ENCODE data around the gene SLC16A12. TPM values are rescaled to one million over a fixed set of nuclear protein-coding genes. Genes with fewer than 3 reads are reported as not detected.
"Not testable (repeated sequence)": the region's sequence is repeated elsewhere in the genome, so short reads cannot be mapped to it uniquely, and the experiment has no call there.

The SLC16A12 gene
- total RNA-seq, 1 experiment from 2014 or later, result 0.09 TPM

DNA sequence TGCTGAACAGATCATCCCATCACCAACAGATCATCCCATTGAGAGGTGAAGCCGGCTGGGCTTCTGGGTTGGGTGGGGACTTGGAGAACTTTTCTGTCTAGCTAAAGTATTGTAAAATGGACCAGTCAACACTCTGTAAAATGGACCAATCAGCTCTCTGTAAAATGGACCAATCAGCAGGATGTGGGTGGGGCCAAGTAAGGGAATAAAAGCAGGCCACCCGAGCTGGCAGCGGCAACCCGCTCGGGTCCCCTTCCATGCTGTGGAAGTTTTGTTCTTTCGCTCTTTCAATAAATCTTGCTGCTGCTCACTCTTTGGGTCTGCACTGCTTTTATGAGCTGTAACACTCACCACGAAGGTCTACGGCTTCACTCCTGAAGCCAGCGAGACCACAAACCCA, 129.2 kb downstream of the SLC16A12 start:
- H3K27ac Mint-ChIP-seq (ENCODE audit: low read depth, unreplicated experiment); intact Hi-C loops (cut with micrococcal nuclease); BruUV-seq (replicated peaks); DNase-seq (ENCODE audit: unreplicated experiment); H3K27me3 Mint-ChIP-seq (ENCODE audit: insufficient read depth, unreplicated experiment); H3K4me3 Mint-ChIP-seq (ENCODE audit: unreplicated experiment); H3K9me3 Mint-ChIP-seq (ENCODE audit: unreplicated experiment); POLR2A ChIA-PET; H3K36me3 Mint-ChIP-seq (ENCODE audit: insufficient read depth, unreplicated experiment); H3K4me1 Mint-ChIP-seq (ENCODE audit: insufficient read depth, unreplicated experiment): not testable (repeated sequence)
- CTCF ChIA-PET, result interaction anchor here (0.8 kb wide), 1 partner anchor 157 kb away, joined by 3 read pairs; no protein-coding TSS in a partner anchor

DNA sequence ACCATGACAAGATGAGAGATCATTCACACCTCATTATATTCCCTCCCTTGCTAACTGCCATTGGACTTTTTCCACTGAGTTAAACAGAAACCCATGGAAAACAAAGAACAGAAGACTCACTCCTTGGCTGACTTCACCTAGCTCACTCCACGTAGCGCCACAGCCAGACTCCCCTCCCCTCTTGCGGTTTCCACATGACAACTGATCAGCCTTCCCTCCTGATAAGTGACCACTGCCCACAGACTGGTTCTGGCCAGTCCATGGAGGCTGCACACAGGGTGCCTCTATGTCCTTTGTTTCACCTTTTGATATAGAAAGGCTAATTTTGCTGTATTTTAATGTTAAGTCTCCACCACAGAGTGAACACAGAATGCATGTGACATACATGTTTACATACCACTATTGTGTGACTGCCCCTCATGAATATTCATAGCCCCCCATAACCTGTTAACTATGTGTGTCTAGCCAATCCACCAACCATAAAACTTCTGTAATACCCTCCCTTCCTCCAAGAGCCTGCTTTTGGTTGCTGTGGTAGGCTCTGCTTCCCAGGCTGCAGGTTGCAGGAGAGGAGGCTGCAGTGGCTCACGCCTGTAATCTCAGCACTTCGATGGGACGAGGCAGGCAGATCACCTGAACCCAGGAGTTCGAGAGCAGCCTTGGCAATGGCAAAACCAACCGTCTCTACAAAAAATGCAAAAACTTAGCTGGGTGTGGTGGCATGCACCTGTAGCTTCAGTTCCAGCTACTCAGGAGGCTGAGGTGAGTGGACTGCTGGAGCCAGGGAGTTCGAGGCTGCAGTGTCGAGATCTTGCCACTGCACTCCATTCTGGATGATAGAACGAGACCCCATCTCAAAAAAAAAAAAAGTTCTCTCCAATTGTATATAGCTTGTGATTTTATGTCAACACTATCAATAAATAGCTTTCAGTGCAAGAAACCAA, 131.0 kb downstream of the SLC16A12 start:
- TF ChIP-seq, protein P1, sequence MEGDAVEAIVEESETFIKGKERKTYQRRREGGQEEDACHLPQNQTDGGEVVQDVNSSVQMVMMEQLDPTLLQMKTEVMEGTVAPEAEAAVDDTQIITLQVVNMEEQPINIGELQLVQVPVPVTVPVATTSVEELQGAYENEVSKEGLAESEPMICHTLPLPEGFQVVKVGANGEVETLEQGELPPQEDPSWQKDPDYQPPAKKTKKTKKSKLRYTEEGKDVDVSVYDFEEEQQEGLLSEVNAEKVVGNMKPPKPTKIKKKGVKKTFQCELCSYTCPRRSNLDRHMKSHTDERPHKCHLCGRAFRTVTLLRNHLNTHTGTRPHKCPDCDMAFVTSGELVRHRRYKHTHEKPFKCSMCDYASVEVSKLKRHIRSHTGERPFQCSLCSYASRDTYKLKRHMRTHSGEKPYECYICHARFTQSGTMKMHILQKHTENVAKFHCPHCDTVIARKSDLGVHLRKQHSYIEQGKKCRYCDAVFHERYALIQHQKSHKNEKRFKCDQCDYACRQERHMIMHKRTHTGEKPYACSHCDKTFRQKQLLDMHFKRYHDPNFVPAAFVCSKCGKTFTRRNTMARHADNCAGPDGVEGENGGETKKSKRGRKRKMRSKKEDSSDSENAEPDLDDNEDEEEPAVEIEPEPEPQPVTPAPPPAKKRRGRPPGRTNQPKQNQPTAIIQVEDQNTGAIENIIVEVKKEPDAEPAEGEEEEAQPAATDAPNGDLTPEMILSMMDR (IDR thresholded peaks at IDR 0.05; ENCODE audit: unreplicated experiment), result no peak
- Mint-ChIP-seq H3K9me3 (ENCODE audit: unreplicated experiment) (no peaks in the 10 kb centered on the region), H3K27me3 (ENCODE audit: insufficient read depth, unreplicated experiment) (no peaks in the 10 kb centered on the region), H3K36me3 (ENCODE audit: insufficient read depth, unreplicated experiment) (peaks cover 5% of the 10 kb centered on the region), H3K27ac (ENCODE audit: low read depth, unreplicated experiment) (no peak overlapping the region), H3K4me3 (ENCODE audit: unreplicated experiment) (no peak overlapping the region), H3K4me1 (ENCODE audit: insufficient read depth, unreplicated experiment) (no peaks in the 10 kb centered on the region)
- POLR2A ChIA-PET, result interaction anchor here (2.3 kb wide), 1 partner anchor 11 kb away, joined by 6 read pairs; the partner anchor contains the start of gene IFIT1
- no TSS peak for BruUV-seq (replicated peaks)
- intact Hi-C loops (cut with micrococcal nuclease), result no loop called here
- no peak for DNase-seq (ENCODE audit: unreplicated experiment)
- CTCF ChIA-PET, result interaction anchor here (0.6 to 1.6 kb wide), 3 partner anchors 9 to 192 kb away, joined by 3 to 4 read pairs (median 3); partner anchors contain the start of gene IFIT5

DNA sequence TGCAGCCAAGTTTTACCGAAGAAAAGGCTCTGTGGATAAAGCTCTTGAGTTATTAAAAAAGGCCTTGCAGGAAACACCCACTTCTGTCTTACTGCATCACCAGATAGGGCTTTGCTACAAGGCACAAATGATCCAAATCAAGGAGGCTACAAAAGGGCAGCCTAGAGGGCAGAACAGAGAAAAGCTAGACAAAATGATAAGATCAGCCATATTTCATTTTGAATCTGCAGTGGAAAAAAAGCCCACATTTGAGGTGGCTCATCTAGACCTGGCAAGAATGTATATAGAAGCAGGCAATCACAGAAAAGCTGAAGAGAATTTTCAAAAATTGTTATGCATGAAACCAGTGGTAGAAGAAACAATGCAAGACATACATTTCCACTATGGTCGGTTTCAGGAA, 132.4 kb downstream of the SLC16A12 start:
- ChIA-PET CTCF (interaction anchor here (0.6 to 0.8 kb wide), 2 partner anchors 10 to 11 kb away, joined by 3 to 4 read pairs; partner anchors contain the start of gene IFIT5), POLR2A (interaction anchor here (1.4 to 2.3 kb wide), 2 partner anchors 10 to 11 kb away, joined by 4 to 6 read pairs; partner anchors contain the start of gene IFIT1)
- TF ChIP-seq, protein P1 (IDR thresholded peaks at IDR 0.05; ENCODE audit: unreplicated experiment), result no peak
- Mint-ChIP-seq H3K4me3 (ENCODE audit: unreplicated experiment) (no peak overlapping the region), H3K4me1 (ENCODE audit: insufficient read depth, unreplicated experiment) (no peaks in the 10 kb centered on the region), H3K27ac (ENCODE audit: low read depth, unreplicated experiment) (no peak overlapping the region), H3K36me3 (ENCODE audit: insufficient read depth, unreplicated experiment) (peaks cover 5% of the 10 kb centered on the region), H3K27me3 (ENCODE audit: insufficient read depth, unreplicated experiment) (no peaks in the 10 kb centered on the region), H3K9me3 (ENCODE audit: unreplicated experiment) (no peaks in the 10 kb centered on the region)
- no peak for DNase-seq (ENCODE audit: unreplicated experiment)
- BruUV-seq (replicated peaks), result no TSS peak
- intact Hi-C loops (cut with micrococcal nuclease), result no loop called here

DNA sequence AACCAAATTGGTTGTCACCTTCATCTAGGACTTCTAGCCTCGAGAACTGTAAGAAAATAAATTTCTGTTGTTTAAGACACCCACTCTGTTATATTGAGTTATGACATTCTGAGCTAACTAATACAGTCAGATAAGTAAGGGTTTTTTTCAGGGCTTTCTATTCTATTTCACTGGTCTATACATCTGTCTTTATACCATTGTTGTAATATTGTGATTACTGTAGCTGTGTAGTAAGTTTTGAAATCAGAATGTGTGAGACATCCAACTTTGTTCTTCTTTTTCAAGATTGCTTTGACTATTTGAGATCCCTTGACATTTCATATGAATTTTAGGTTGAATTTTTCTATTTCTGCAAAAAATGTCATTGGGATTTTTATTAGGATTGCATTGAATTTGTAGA, 135.4 kb downstream of the SLC16A12 start:
- TF ChIP-seq, protein P1 (IDR thresholded peaks at IDR 0.05; ENCODE audit: unreplicated experiment), result no peak
- ChIA-PET POLR2A (interaction anchor here (0.6 kb wide), 1 partner anchor 17 kb away, joined by 3 read pairs; no protein-coding TSS in a partner anchor), CTCF (interaction anchor here (1.0 kb wide), 1 partner anchor 30 kb away, joined by 3 read pairs; no protein-coding TSS in a partner anchor)
- Mint-ChIP-seq H3K4me1 (ENCODE audit: insufficient read depth, unreplicated experiment) (no peaks in the 10 kb centered on the region), H3K9me3 (ENCODE audit: unreplicated experiment) (no peaks in the 10 kb centered on the region), H3K36me3 (ENCODE audit: insufficient read depth, unreplicated experiment) (no peaks in the 10 kb centered on the region), H3K27ac (ENCODE audit: low read depth, unreplicated experiment) (no peak overlapping the region), H3K4me3 (ENCODE audit: unreplicated experiment) (no peak overlapping the region), H3K27me3 (ENCODE audit: insufficient read depth, unreplicated experiment) (no peaks in the 10 kb centered on the region)
- intact Hi-C loops (cut with micrococcal nuclease), result no loop called here
- no peak for DNase-seq (ENCODE audit: unreplicated experiment)
- BruUV-seq (replicated peaks), result no TSS peak

All from MCF 10A (cell line).